GM19043 (cell line): ENCODE results near the gene TBC1D22B.

ENCODE experiments used
- ATAC-seq: cut with Tn5 transposase; IDR thresholded peaks from one replicate; pipeline ENCODE4 v1.9.1; 2021; ENCODE audit warnings: low read depth; ENCODE audit not compliant: unreplicated experiment

TBC1D22B gene

GRCh38 chr6:37239526-37239925 is 18.0 kb upstream of the TBC1D22B start:
- ATAC-seq, result no peak

GRCh38 chr6:37239950-37240713 is 17.4 kb upstream of the TBC1D22B start:
- peak; percentile 63 for ATAC-seq

GRCh38 chr6:37241131-37241530 is 16.4 kb upstream of the TBC1D22B start:
- ATAC-seq, result no peak

- no peak for ATAC-seq
Measured at GRCh38 chr6:37241775-37242428, 15.7 kb upstream of the TBC1D22B start.

GRCh38 chr6:37242429-37243052 is 15.0 kb upstream of the TBC1D22B start:
- ATAC-seq, result no peak

GRCh38 chr6:37243131-37243815 is 14.3 kb upstream of the TBC1D22B start:
- ATAC-seq, result no peak

- ATAC-seq, result no peak
Measured at GRCh38 chr6:37243816-37244370, 13.7 kb upstream of the TBC1D22B start.

- ATAC-seq, result no peak
Measured at GRCh38 chr6:37244430-37245310, 12.9 kb upstream of the TBC1D22B start.

GRCh38 chr6:37251211-37251780 is 6.3 kb upstream of the TBC1D22B start:
- no peak for ATAC-seq

- ATAC-seq, result no peak
Measured at GRCh38 chr6:37253486-37254007, 4.0 kb upstream of the TBC1D22B start.

GRCh38 chr6:37254881-37255280 is 2.7 kb upstream of the TBC1D22B start:
- no peak for ATAC-seq

- ATAC-seq, result no peak
Measured at GRCh38 chr6:37256692-37257319, 766 bp upstream of the TBC1D22B start.

GRCh38 chr6:37257320-37257633 is 295 bp upstream of the TBC1D22B start:
- ATAC-seq, result no peak

- no peak for ATAC-seq
Measured at GRCh38 chr6:37258405-37259105, 983 bp downstream of the TBC1D22B start.

- no peak for ATAC-seq
Measured at GRCh38 chr6:37259191-37259590, 1.6 kb downstream of the TBC1D22B start.

- ATAC-seq, result no peak
Measured at GRCh38 chr6:37260040-37260439, 2.5 kb downstream of the TBC1D22B start.

- ATAC-seq, result no peak
Measured at GRCh38 chr6:37260444-37260843, 2.9 kb downstream of the TBC1D22B start.

GRCh38 chr6:37261198-37261597 is 3.6 kb downstream of the TBC1D22B start:
- ATAC-seq, result no peak
